Gastrocnemius medialis (tissue), 4 donors: Measurements from ENCODE around the gene DENND6A. TPM values are rescaled to one million over a fixed set of nuclear protein-coding genes. Genes with fewer than 3 reads are reported as not detected.
"Not testable (repeated sequence)": the region's sequence is repeated elsewhere in the genome, so short reads cannot be mapped to it uniquely, and the experiment has no call there.

ENCODE experiments used
- ATAC-seq, 2 donors: fragments of 150-250 bp; one replicate each; pipeline ENCODE4 v1.9.1; 2016
- DNase-seq, 2 donors: peaks; one replicate each; pipeline ENCODE4 v3.0.0-alpha.2; 2019
- H3K27ac ChIP-seq, 4 donors: fragments of 200-600 bp; sonication (generic); 1 replicate in 1 of 4; 2 replicates in 3 of 4; pipeline ENCODE4 v1.5.1; 2016 to 2018; ENCODE audit warnings: mild to moderate bottlenecking in 2 of 4, moderate library complexity in 1 of 4
- H3K27me3 ChIP-seq, 3 donors: fragments of 200-600 bp; sonication (generic) in 2 of 3; 1 replicate in 1 of 3; 2 replicates in 2 of 3; pipeline versions ENCODE4 v1.5.1 to v1.6.0; 2016 to 2019; ENCODE audit warnings: mild to moderate bottlenecking in 1 of 3, moderate library complexity in 1 of 3
- H3K36me3 ChIP-seq, 2 donors: fragments of 200-600 bp; sonication (generic) in 1 of 2; one replicate each; pipeline ENCODE4 v1.5.1; 2017 to 2018
- H3K4me1 ChIP-seq, 2 donors: fragments of 200-600 bp; sonication (generic) in 1 of 2; one replicate each; pipeline ENCODE4 v1.5.1; 2016 to 2017; ENCODE audit warnings: mild to moderate bottlenecking in 2 of 2
- H3K4me3 ChIP-seq, 4 donors: fragments of 200-600 bp; sonication (generic) in 3 of 4; 1 replicate in 1 of 4; 2 replicates in 3 of 4; pipeline ENCODE4 v1.5.1; 2016 to 2019; ENCODE audit warnings: mild to moderate bottlenecking in 2 of 4
- H3K9me3 ChIP-seq, 3 donors: fragments of 200-600 bp; sonication (generic) in 2 of 3; 1 replicate in 1 of 3; 2 replicates in 2 of 3; pipeline ENCODE4 v1.5.1; 2016 to 2019
- CTCF ChIP-seq, 5 experiments: fragments of 450-650 bp in 3 of 5; fragments of 200-600 bp in 2 of 5; sonication (generic) in 2 of 5; IDR thresholded peaks in 4 of 5; conservative IDR thresholded peaks in 1 of 5; 1 replicate in 4 of 5; 2 replicates in 1 of 5; pipeline ENCODE4 v1.5.1; 2016 to 2019; ENCODE audit warnings: antibody characterized with exemption in 5 of 5, mild to moderate bottlenecking in 3 of 5, moderate library complexity in 3 of 5
- POLR2A ChIP-seq, 2 donors: fragments of 450-650 bp; IDR thresholded peaks; one replicate each; pipeline ENCODE4 v1.6.1; 2017; ENCODE audit warnings: antibody characterized with exemption in 2 of 2, mild to moderate bottlenecking in 2 of 2, moderate library complexity in 2 of 2
- in situ Hi-C, 4 donors: fragments of 200-750 bp; cut with MboI; loops; one replicate each; pipeline versions ENCODE4 v1.15.0 to v1.8.0; 2017; ENCODE audit warnings: low sequenced_read_pairs in 4 of 4
- intact Hi-C: fragments of 100-400 bp; cut with DNase I; formaldehyde crosslinking; loops from one replicate; pipeline ENCODE4 v1.15.1; 2023; ENCODE audit warnings: low total_unique reads
- total RNA-seq, 4 donors: library from RNA; depleted of rRNA; stranded (reverse); fragments of >200 nt; gene quantifications; one replicate each; pipeline versions ENCODE4 v1.1.0 to v1.2.3, GENCODE V29; 2016

Gene DENND6A
- total RNA-seq, 4 donors from 2014 or later = 6.4 to 18.9 (median 14.9) TPM

- TF ChIP-seq POLR2A (IDR thresholded peaks at IDR 0.05) (no peak), CTCF (IDR thresholded peaks at IDR 0.05 in 4 of 5, conservative IDR thresholded peaks at IDR 0.05 in 1 of 5) (no peak)
- Histone ChIP-seq H3K4me1 (peaks cover 4 to 7% of the 10 kb centered on the region in 2 donors), H3K9me3 (no peaks in the 10 kb centered on the region), H3K27me3 (no peaks in the 10 kb centered on the region), H3K4me3 (no peak overlapping the region), H3K36me3 (no peaks in the 10 kb centered on the region), H3K27ac (no peak overlapping the region)
- in situ Hi-C loops (no loop called here), intact Hi-C loops (no loop called here)
- ATAC-seq (no peak), DNase-seq (no peak)
Measured at GRCh38 chr3:57700737-57701136, 7.9 kb upstream of the DENND6A start.

GRCh38 chr3:57699591-57699990, 6.7 kb upstream of the DENND6A start:
- no peaks in the 10 kb centered on the region for H3K36me3 ChIP-seq
- ATAC-seq (no peak), DNase-seq (no peak)
- peaks cover 4 to 7% of the 10 kb centered on the region in 2 donors for H3K4me1 ChIP-seq
- intact Hi-C loops = loop anchor here (5.0 kb wide), 1 partner anchor 193 kb away; no protein-coding TSS in a partner anchor
- H3K9me3 ChIP-seq = no peaks in the 10 kb centered on the region
- H3K27ac ChIP-seq = no peak overlapping the region
- TF ChIP-seq POLR2A (IDR thresholded peaks at IDR 0.05) (no peak), CTCF (IDR thresholded peaks at IDR 0.05 in 4 of 5, conservative IDR thresholded peaks at IDR 0.05 in 1 of 5) (no peak)
- H3K4me3 ChIP-seq = no peak overlapping the region
- in situ Hi-C loops = loop anchor here (5.0 to 10.0 kb wide), 3 partner anchors 53 to 105 kb away; partner anchors contain the start of genes SLMAP (in 3 of the 4) and ARF4 (in 1 of the 4)
- H3K27me3 ChIP-seq = no peaks in the 10 kb centered on the region

GRCh38 chr3:57696801-57697321, 4.0 kb upstream of the DENND6A start:
- intact Hi-C loops = loop anchor here (1.0 to 5.0 kb wide), 2 partner anchors 59 to 195 kb away; partner anchors contain the start of gene SLMAP
- peak overlapping the region; percentile 84 to 94 (median 88) for H3K27ac ChIP-seq

GRCh38 chr3:57694146-57694545, 1.3 kb upstream of the DENND6A start:
- TF ChIP-seq CTCF (IDR thresholded peaks at IDR 0.05 in 4 of 5, conservative IDR thresholded peaks at IDR 0.05 in 1 of 5) (no peak), POLR2A (IDR thresholded peaks at IDR 0.05) (no peak)
- H3K27me3 ChIP-seq = no peaks in the 10 kb centered on the region
- in situ Hi-C loops (loop anchor here (10.0 kb wide), 2 partner anchors 61 to 99 kb away; partner anchors contain the start of genes SLMAP (in 3 of the 4) and ARF4 (in 1 of the 4)), intact Hi-C loops (loop anchor here (5.0 kb wide), 1 partner anchor 467 kb away; the partner anchor contains the start of gene APPL1)
- ATAC-seq (no peak), DNase-seq (no peak)
- peaks cover 27 to 32% of the 10 kb centered on the region in 2 donors for H3K4me1 ChIP-seq
- no peak overlapping the region for H3K27ac ChIP-seq
- no peak overlapping the region for H3K4me3 ChIP-seq
- no peaks in the 10 kb centered on the region for H3K9me3 ChIP-seq
- no peaks in the 10 kb centered on the region for H3K36me3 ChIP-seq

More at GRCh38 chr3:57696801-57697321, 4.0 kb upstream of the DENND6A start:
- TF ChIP-seq CTCF (IDR thresholded peaks at IDR 0.05 in 4 of 5, conservative IDR thresholded peaks at IDR 0.05 in 1 of 5) (peak in 1 of 5 experiments; percentile 7), POLR2A (IDR thresholded peaks at IDR 0.05) (no peak)
- Histone ChIP-seq H3K4me3 (no peak overlapping the region), H3K36me3 (no peaks in the 10 kb centered on the region), H3K4me1 (peaks cover 10 to 12% of the 10 kb centered on the region in 2 donors), H3K27me3 (no peaks in the 10 kb centered on the region), H3K9me3 (no peaks in the 10 kb centered on the region)
- ATAC-seq (peak; percentile 84 to 90), DNase-seq (peak; percentile 80 to 82)
- in situ Hi-C loops = loop anchor here (5.0 to 10.0 kb wide), 3 partner anchors 55 to 102 kb away; partner anchors contain the start of genes SLMAP (in 3 of the 4) and ARF4 (in 1 of the 4)

- intact Hi-C loops = loop anchor here (1.0 to 5.0 kb wide), 3 partner anchors 95 to 465 kb away; partner anchors contain the start of genes APPL1 and ARF4
- peak in 1 of 2 donors; percentile 23 for ATAC-seq
- not testable (repeated sequence) for H3K36me3 ChIP-seq, DNase-seq, H3K9me3 ChIP-seq, H3K27me3 ChIP-seq
- Histone ChIP-seq H3K27ac (peak overlapping the region; percentile 87 to 100 (median 94)), H3K4me3 (peak overlapping the region; percentile 67 to 98 (median 83)), H3K4me1 (peaks cover 33 to 48% of the 10 kb centered on the region in 2 donors)
- in situ Hi-C loops = loop anchor here (10.0 kb wide), 2 partner anchors 63 to 97 kb away; partner anchors contain the start of genes SLMAP (in 3 of the 4) and ARF4 (in 1 of the 4)
Measured at GRCh38 chr3:57692133-57692395, 813 bp downstream of the DENND6A start.
